ENCODE results near the gene LBH.
A peak's percentile ranks its signal among the peaks of the same experiment; 100 is the strongest.

Gene LBH

DNA sequence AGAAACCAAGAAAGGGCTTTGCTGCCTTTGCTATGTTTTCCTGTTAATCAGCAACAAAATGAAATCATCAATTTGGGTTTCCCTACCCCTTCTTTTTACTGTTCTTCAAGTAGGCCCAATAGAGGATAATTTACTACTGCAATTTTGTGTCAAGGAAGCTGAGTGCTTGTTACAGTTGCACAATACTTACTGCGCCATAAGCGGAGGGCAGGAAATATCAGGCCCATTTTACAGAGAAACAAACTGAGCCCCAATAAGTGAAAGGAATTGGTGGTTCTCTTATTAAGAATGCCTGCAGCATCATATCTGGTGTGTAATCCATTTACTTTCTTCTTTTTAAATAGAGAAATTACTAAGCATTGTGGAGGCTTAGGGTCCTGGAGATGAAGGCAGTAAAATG lies 9.3 kb upstream of the LBH start:
- Mint-ChIP-seq H3K4me3 (no peak overlapping the region), H3K4me1 (peaks cover 49% of the 10 kb centered on the region), H3K36me3 (no peaks in the 10 kb centered on the region), H3K27me3 (peaks cover 6% of the 10 kb centered on the region), H3K27ac (peak overlapping the region; percentile 42), H3K9me3 (no peaks in the 10 kb centered on the region)
- DNase-seq: no peak
- CTCF ChIA-PET: interaction anchor here (0.9 to 6.6 kb wide), 2 partner anchors 14 to 57 kb away, joined by 4 to 47 read pairs; no protein-coding TSS in a partner anchor

DNA sequence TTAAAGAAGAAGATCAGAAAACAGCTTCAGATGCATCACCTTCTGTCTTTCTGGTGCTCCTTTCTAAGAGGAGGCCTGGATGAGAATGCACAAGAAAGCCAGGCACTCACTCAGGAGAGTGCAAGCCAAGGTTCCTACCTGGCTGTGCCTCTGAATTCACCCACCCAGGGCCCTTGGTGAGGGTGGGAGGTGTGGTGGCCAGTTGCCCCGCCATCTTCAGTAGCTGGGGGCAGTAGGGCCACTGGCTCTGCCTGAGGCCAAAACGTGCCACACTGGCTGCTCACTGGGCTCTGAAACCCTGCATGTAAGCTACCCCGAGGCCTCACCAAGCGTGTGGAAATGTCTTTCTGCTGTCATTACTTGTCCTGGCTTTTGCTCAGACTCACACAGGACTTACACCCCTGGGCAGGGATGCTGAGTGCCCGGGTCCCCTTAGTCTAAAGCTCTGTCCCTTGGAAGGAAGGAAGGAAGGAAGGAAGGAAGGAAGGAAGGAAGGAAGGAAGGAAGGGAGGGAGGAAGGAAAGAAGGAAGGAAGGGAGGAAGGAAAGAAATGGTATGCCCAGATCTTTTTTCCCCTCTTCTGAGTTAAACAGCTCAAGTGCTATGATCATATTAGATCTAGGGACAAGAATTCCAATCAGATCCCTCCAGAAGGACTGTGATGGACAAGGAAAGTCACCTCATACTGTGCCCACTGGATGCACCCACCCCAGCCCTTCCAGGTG lies 8.5 kb upstream of the LBH start:
- peaks cover 6% of the 10 kb centered on the region for H3K27me3 Mint-ChIP-seq
- no peak for DNase-seq
- CTCF ChIA-PET: interaction anchor here (0.8 to 6.6 kb wide), 4 partner anchors 12 to 58 kb away, joined by 3 to 47 read pairs (median 6); no protein-coding TSS in a partner anchor
- no peaks in the 10 kb centered on the region for H3K36me3 Mint-ChIP-seq
- H3K4me1 Mint-ChIP-seq: peaks cover 57% of the 10 kb centered on the region
- H3K27ac Mint-ChIP-seq: no peak overlapping the region
- H3K9me3 Mint-ChIP-seq: no peaks in the 10 kb centered on the region
- H3K4me3 Mint-ChIP-seq: no peak overlapping the region

DNA sequence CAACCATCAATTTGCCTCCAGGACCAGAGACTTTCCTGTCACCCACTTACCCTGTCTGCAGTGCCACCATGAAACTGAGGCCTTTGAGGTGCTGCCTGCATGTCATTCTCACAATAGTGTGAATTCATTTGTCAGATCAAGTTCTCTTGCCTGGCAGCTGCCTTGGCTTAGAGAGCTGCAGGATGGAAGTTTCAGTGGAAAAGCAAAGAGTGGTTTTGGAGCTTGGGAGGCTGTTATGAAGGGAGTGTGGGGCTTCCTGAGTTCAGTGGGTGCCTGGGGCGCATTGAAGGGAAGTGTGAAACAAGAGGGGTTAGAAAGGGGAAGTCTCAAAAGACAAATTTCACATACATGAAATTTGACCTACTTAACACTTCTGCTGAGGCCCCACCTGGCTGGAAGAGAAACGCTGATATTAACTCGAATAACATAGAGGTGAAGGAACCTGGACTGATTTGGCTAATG lies 7.9 kb upstream of the LBH start:
- Mint-ChIP-seq H3K4me3 (no peak overlapping the region), H3K36me3 (no peaks in the 10 kb centered on the region), H3K27me3 (peaks cover 6% of the 10 kb centered on the region), H3K27ac (peak overlapping the region; percentile 94), H3K9me3 (no peaks in the 10 kb centered on the region), H3K4me1 (peaks cover 61% of the 10 kb centered on the region)
- CTCF ChIA-PET: interaction anchor here (1.0 to 6.6 kb wide), 3 partner anchors 15 to 58 kb away, joined by 4 to 47 read pairs (median 7); no protein-coding TSS in a partner anchor
- no peak for DNase-seq

DNA sequence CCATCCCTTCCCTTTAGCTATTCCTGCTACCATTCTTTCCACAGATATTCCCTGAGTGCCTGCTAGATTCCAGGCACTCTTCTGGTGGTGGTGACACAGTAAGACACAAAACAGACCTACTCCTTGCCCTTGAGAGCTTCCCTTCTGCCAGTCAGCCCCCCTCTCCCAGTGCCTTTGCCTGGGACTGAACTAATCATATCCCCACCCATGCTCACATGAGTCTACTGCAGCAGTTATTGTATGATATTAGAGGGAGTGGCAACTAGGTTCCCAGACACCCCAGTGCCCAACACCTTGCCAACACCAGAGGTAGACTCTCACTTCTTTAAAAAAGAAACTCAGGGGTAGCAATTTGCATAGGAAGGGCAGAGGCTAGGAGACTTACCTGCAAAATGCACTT lies 7.2 kb upstream of the LBH start:
- no peak for DNase-seq
- CTCF ChIA-PET: interaction anchor here (1.0 to 6.6 kb wide), 3 partner anchors 15 to 59 kb away, joined by 4 to 47 read pairs (median 7); no protein-coding TSS in a partner anchor
- no peak overlapping the region for H3K4me3 Mint-ChIP-seq
- no peaks in the 10 kb centered on the region for H3K9me3 Mint-ChIP-seq
- H3K36me3 Mint-ChIP-seq: no peaks in the 10 kb centered on the region
- peaks cover 6% of the 10 kb centered on the region for H3K27me3 Mint-ChIP-seq
- H3K4me1 Mint-ChIP-seq: peaks cover 62% of the 10 kb centered on the region
- H3K27ac Mint-ChIP-seq: peak overlapping the region; percentile 94

DNA sequence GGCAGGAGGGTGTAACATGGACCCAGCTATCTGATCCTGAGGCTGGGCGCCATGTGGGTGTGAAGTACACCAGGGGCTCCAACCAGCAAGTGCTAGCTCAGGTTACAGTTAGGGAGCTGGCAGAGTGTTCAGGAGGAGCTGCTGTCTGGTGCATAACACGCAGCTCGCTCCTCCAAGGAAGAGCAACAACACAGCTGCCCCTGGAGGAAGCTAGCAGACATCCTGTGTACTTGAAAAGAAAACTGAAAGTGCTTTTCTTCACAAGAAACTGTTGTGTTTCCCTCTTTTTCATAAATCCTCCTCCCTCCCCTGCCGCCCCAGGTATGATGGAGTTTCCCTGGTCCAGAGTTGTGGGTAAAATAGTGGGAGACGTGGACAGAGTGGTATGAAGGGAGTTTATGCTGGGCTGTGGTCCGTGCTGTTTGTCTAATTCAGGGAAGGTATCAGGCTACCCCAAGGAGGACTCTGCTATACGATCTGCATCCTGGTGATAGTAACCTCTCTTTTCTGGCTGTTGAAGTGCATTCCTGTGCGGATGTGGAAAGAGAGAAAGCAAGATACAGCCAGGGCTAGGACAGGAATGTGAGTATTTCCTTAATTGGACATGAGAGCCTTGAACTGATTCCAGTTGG lies 6.1 kb upstream of the LBH start:
- no peaks in the 10 kb centered on the region for H3K9me3 Mint-ChIP-seq
- peaks cover 66% of the 10 kb centered on the region for H3K4me1 Mint-ChIP-seq
- peak overlapping the region; percentile 94 for H3K27ac Mint-ChIP-seq
- CTCF ChIA-PET: interaction anchor here (1.0 to 6.6 kb wide), 4 partner anchors 17 to 486 kb away, joined by 3 to 47 read pairs (median 10); no protein-coding TSS in a partner anchor
- peaks cover 14% of the 10 kb centered on the region for H3K27me3 Mint-ChIP-seq
- DNase-seq: peak; percentile 71
- H3K4me3 Mint-ChIP-seq: peak overlapping the region; percentile 80
- H3K36me3 Mint-ChIP-seq: no peaks in the 10 kb centered on the region

DNA sequence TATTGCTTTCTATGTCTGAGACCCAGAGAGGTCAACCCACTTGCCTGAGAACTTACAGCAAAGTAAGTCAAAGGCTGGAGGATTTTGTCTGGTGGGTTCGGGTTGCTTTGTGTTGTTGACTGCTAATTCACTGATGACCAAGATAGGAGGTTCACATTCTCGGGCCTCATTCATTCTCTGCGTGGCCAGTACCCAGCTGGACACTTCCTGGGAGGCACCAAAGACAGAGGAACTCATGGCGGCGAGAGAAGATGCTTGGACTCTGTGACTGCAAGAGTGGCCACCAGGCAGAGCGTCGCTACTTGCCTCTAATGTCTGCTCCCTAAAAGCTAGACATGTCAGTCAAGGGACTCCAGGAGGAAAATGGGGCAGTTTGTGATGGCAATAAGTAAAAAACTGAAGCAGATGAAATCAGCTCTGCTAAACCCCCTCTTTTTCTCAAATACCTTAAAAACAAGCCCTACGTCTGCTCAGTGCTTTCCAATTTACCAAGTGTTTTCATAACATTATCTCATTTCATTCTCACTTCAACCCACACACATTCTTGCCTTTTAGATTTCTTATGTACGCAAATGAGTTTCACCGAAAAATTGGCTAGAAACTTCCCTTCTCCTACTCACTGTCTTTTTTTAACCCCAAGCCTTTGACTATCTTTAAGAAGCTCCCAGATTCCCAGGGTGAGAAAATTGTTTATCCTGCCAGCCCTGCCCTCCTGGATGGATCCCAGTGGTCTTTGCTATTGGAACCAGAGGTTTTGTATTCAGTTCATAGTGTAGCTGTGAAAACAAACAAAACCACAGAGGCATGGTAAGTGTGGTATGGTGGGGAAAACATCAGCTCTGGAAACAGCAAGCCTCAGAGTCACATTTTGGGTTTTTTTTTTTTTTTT lies 4.9 kb upstream of the LBH start:
- Mint-ChIP-seq H3K36me3 (no peaks in the 10 kb centered on the region), H3K27ac (peak overlapping the region; percentile 94), H3K27me3 (peaks cover 16% of the 10 kb centered on the region), H3K9me3 (no peaks in the 10 kb centered on the region), H3K4me1 (peaks cover 72% of the 10 kb centered on the region), H3K4me3 (peak overlapping the region; percentile 80)
- CTCF ChIA-PET: interaction anchor here (0.8 to 13.7 kb wide), 6 partner anchors 11 to 485 kb away, joined by 3 to 96 read pairs (median 10); no protein-coding TSS in a partner anchor
- DNase-seq: no peak

DNA sequence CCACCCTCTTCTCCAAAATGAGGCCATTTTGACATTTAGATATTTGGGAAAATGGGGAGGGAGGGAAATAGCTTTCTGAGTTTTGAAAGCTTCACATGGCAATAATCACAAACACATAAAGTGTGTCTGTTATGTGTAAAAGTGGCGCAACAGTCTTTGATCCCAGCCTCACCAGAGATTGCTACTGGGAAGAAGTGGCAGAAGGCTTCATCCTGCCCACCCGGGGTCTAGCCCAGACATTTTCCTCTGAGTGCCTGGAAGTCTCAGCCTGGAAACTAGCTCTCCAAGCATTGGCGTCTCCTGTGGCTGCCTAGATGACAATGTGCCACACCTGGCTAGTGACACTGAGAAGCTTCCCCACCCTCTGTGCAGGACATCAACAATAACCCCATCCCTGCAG lies 1.7 kb upstream of the LBH start:
- no peaks in the 10 kb centered on the region for H3K9me3 Mint-ChIP-seq
- H3K4me1 Mint-ChIP-seq: peaks cover 61% of the 10 kb centered on the region
- CTCF ChIA-PET: interaction anchor here (0.8 to 13.7 kb wide), 8 partner anchors 9 to 482 kb away, joined by 3 to 96 read pairs (median 6); no protein-coding TSS in a partner anchor
- no peak overlapping the region for H3K27ac Mint-ChIP-seq
- H3K27me3 Mint-ChIP-seq: peaks cover 16% of the 10 kb centered on the region
- peaks cover 9% of the 10 kb centered on the region for H3K36me3 Mint-ChIP-seq
- peak overlapping the region; percentile 62 for H3K4me3 Mint-ChIP-seq
- no peak for DNase-seq

DNA sequence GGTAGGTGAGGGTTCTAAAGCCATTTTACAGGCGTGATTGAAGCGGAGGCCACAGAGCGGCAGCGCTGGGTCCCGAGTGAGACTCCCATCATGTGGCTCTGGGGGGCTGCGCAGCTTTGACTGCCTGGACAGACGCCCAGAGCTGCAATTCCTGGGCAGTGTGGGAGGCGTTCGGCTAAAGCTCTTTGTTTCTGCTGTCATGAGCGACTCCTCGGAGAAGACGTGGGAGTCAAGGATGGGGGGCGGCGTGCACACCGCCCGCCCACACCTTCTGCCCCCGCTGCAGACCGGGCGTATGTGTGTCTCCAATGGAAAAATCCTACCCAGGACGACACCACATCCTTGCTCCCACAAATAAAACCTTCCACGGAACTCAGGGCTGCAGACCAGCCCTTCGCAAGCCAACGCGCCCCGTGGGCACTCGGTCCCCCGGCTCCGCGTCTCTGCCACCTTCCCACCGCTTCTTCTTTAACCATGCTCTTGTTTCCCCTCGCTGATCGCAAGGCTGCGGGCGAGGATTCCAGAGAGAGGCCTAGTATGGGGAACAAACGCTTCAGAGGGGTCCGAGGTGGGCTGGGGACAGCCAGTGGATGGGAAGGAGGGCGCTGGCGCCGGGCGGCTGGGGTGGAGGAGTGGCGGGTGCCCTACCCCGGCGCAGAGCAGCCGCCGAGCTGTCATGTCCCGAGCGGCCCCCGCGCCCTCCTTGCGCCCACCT lies 680 bp upstream of the LBH start:
- Mint-ChIP-seq H3K27me3 (peaks cover 16% of the 10 kb centered on the region), H3K27ac (peak overlapping the region; percentile 67), H3K36me3 (peaks cover 20% of the 10 kb centered on the region), H3K4me1 (peaks cover 61% of the 10 kb centered on the region), H3K9me3 (no peaks in the 10 kb centered on the region), H3K4me3 (peak overlapping the region; percentile 73)
- CTCF ChIA-PET: interaction anchor here (0.8 to 13.7 kb wide), 7 partner anchors 8 to 481 kb away, joined by 3 to 96 read pairs (median 7); no protein-coding TSS in a partner anchor
- no peak for DNase-seq

DNA sequence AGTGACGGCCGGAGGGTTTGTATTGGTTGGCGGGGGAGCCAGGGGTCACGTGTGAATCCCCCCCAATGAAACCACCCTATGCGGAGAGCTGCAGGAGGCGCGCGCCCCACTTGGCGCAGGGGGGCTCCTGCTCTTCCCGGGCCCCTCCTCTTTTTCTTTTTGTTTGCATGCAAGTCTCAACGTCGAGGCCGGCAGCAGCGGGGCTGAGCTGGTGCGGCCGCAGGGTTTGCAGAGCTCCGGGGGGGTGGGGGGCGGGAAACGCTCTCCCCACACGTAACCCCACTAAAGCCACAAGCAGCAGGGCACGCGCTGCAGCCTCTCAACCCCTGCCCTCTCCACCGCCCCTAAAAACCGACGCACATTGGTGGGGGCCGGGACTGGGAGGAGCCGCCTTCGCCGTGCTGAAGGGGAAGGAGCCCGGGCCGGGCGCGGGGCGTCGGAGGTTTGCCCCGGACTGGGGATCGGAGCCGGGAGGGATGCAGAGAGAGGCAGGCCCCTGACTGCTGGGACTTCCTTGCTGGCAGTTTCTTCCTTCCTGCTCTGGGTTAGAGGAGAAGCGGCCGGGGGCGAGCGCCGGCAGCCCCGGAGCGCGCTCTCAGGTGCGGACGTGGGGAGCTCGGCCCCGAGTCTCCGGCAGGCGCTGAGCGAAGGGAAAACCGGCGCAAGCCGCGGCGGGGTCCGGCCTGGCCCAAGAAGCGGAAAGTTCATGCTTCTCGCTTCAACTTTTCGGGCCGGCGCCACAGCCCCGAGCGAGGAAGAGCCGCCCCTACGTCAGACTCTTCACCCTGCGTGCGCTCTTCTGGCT lies 864 bp downstream of the LBH start:
- H3K27me3 Mint-ChIP-seq: peaks cover 16% of the 10 kb centered on the region

DNA sequence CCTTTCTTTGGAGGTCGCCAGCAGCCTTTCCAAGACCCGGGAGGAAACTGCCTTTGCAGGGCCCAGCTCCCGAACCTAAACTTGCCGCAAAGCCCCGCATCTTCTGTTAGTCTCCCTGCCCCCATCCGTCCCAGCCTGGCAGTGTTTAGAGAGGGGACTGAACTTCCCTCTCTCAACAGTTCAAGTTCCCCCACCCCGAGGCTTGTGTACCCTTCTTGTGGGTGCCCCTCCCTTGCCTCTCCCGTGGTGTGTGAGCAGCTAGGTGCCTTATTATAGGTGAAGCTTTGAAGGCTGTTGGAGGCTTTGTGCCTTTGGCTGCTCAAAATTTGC lies 1.4 kb downstream of the LBH start:
- CTCF ChIA-PET: interaction anchor here (0.7 to 13.7 kb wide), 8 partner anchors 25 to 479 kb away, joined by 3 to 96 read pairs (median 4); no protein-coding TSS in a partner anchor
- peaks cover 40% of the 10 kb centered on the region for H3K36me3 Mint-ChIP-seq
- peaks cover 3% of the 10 kb centered on the region for H3K9me3 Mint-ChIP-seq
- H3K27ac Mint-ChIP-seq: peak overlapping the region; percentile 97
- H3K4me3 Mint-ChIP-seq: peak overlapping the region; percentile 79
- peak; percentile 65 for DNase-seq
- peaks cover 61% of the 10 kb centered on the region for H3K4me1 Mint-ChIP-seq
- H3K27me3 Mint-ChIP-seq: peaks cover 16% of the 10 kb centered on the region

More for the DNA sequence above, 864 bp downstream of the LBH start:
- peaks cover 61% of the 10 kb centered on the region for H3K4me1 Mint-ChIP-seq
- CTCF ChIA-PET: interaction anchor here (0.6 to 13.7 kb wide), 7 partner anchors 24 to 480 kb away, joined by 3 to 96 read pairs (median 4); no protein-coding TSS in a partner anchor
- peaks cover 35% of the 10 kb centered on the region for H3K36me3 Mint-ChIP-seq
- peak overlapping the region; percentile 79 for H3K4me3 Mint-ChIP-seq
- peaks cover 3% of the 10 kb centered on the region for H3K9me3 Mint-ChIP-seq
- peak; percentile 88 for DNase-seq
- H3K27ac Mint-ChIP-seq: peak overlapping the region; percentile 97

DNA sequence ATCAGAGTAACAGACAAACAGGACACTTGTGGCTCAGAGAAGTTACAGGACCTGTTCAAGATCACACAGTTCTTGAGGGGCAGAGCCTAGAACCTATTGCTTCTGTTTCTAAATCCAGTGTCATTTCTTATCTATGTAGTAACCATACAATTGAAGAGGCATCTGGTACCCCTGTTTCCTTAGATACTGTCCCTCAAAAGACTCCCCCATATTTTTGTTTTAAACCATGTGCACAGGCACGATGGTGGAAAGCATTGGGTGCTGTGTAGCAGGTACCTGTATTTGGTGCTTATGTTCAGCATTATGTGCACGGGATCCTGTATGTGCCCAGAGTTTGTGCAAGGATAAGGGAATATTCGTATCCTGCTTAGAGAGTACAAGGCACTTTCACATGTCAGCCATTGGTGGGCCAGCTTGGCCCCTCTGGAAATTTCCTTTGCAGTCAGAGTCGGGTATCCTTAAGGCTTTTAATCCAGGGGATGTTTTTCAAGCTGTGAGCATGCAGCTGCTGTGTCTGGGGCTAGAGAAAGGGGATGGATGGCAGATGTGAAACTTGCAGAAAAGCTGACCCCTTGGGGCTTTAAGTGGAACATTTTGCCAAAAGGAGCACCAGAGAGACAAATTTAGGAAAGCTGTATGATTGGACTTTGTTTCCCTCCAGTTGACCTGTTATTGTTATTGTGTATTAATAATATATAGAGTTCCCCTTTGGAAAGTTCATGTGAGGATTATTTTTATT lies 2.1 kb downstream of the LBH start:
- CTCF ChIA-PET: interaction anchor here (0.7 to 13.7 kb wide), 11 partner anchors 10 to 478 kb away, joined by 3 to 96 read pairs (median 4); no protein-coding TSS in a partner anchor
- no peak for DNase-seq
- Mint-ChIP-seq H3K4me1 (peaks cover 64% of the 10 kb centered on the region), H3K27me3 (peaks cover 16% of the 10 kb centered on the region), H3K27ac (peak overlapping the region; percentile 97), H3K4me3 (peak overlapping the region; percentile 79), H3K36me3 (peaks cover 45% of the 10 kb centered on the region), H3K9me3 (peaks cover 3% of the 10 kb centered on the region)
